Prostate gland (tissue), 2 donors: ENCODE measurements around the gene ACER2. TPM values are rescaled to one million over a fixed set of nuclear protein-coding genes. Genes with fewer than 3 reads are reported as not detected.
A peak's percentile ranks its signal among the peaks of the same experiment; 100 is the strongest.

Source experiments
- DNase-seq: peaks from one replicate; pipeline ENCODE4 v3.0.0-alpha.2; 2019; ENCODE audit warnings: low spot score
- H3K27ac ChIP-seq, 2 donors: fragments of 200-600 bp; sonication (generic); 2 replicates each; pipeline ENCODE4 v1.5.1; 2017 to 2019
- H3K27me3 ChIP-seq: fragments of 200-600 bp; sonication (generic); replicated peaks from 2 replicates; pipeline ENCODE4 v1.5.1; 2019; ENCODE audit not compliant: insufficient read depth
- H3K36me3 ChIP-seq, 2 donors: fragments of 200-600 bp; sonication (generic); 1 replicate in 1 of 2; 2 replicates in 1 of 2; pipeline versions ENCODE4 v1.5.1 to v1.8.1; 2017 to 2019
- H3K4me1 ChIP-seq: fragments of 200-600 bp; sonication (generic); replicated peaks from 2 replicates; pipeline ENCODE4 v1.5.1; 2019
- H3K4me3 ChIP-seq, 2 donors: fragments of 200-600 bp; sonication (generic); 2 replicates each; pipeline ENCODE4 v1.5.1; 2017 to 2019
- H3K9me3 ChIP-seq: fragments of 200-600 bp; sonication (generic); 2 replicates; pipeline ENCODE4 v1.5.1; 2017
- POLR2A ChIP-seq: fragments of 450-650 bp; IDR thresholded peaks from one replicate; pipeline ENCODE4 v1.6.1; 2016; ENCODE audit warnings: antibody characterized with exemption, mild to moderate bottlenecking
- POLR2AphosphoS5 ChIP-seq: sonication (generic); formaldehyde crosslinking; IDR thresholded peaks from one replicate; pipeline ENCODE4 v1.6.1; 2017; ENCODE audit warnings: antibody characterized with exemption
- WGBS: methylation state at CpG from one replicate; pipeline ENCODE4 v1.1.5; 2018; 5-methylcytosine and 5-hydroxymethylcytosine counted together
- intact Hi-C: fragments of 100-400 bp; cut with DNase I; formaldehyde crosslinking; loops from one replicate; pipeline ENCODE4 v1.14.2; 2022
- total RNA-seq, 2 donors: library from RNA; depleted of rRNA; stranded (reverse); fragments of >200 nt; gene quantifications; one replicate each; pipeline ENCODE4 v1.1.0, GENCODE V29; 2016
- TF ChIP-seq, protein P1 (sequence below), 4 experiments: fragments of 200-600 bp in 2 of 4; fragments of 450-650 bp in 2 of 4; sonication (generic) in 2 of 4; IDR thresholded peaks; 1 replicate in 3 of 4; 2 replicates in 1 of 4; pipeline ENCODE4 v1.5.1; 2016 to 2019; ENCODE audit warnings: antibody characterized with exemption in 4 of 4, mild to moderate bottlenecking in 2 of 4, moderate library complexity in 2 of 4

Gene ACER2
- total RNA-seq, 2 donors from 2014 or later = 11.1 to 14.0 TPM

DNA sequence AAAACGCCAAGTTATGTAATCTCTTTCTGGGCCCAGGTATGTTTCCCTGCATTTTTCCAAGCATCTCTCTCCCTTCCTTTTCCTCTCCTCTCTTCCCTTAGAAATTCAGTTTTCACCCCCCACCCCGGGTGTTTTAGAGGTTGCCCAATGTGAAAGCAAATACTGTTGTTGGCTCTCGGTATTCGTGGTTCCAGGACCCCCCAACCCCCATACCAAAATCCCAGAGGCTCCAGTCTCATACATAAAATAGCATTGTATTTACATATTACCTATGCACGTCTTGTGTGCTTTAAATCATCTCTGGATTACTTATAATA lies 48.8 kb downstream of the ACER2 start:
- 21% methylated on average over 5 of the region's 5 CpGs for WGBS
- Histone ChIP-seq H3K4me1 (no peaks in the 10 kb centered on the region), H3K27me3 (no peaks in the 10 kb centered on the region), H3K27ac (no peak overlapping the region), H3K36me3 (no peaks in the 10 kb centered on the region), H3K4me3 (no peak overlapping the region), H3K9me3 (no peaks in the 10 kb centered on the region)
- intact Hi-C loops = loop anchor here (5.0 to 10.0 kb wide), 3 partner anchors 225 to 333 kb away; partner anchors contain the start of genes DENND4C and PLIN2
- TF ChIP-seq, protein P1, sequence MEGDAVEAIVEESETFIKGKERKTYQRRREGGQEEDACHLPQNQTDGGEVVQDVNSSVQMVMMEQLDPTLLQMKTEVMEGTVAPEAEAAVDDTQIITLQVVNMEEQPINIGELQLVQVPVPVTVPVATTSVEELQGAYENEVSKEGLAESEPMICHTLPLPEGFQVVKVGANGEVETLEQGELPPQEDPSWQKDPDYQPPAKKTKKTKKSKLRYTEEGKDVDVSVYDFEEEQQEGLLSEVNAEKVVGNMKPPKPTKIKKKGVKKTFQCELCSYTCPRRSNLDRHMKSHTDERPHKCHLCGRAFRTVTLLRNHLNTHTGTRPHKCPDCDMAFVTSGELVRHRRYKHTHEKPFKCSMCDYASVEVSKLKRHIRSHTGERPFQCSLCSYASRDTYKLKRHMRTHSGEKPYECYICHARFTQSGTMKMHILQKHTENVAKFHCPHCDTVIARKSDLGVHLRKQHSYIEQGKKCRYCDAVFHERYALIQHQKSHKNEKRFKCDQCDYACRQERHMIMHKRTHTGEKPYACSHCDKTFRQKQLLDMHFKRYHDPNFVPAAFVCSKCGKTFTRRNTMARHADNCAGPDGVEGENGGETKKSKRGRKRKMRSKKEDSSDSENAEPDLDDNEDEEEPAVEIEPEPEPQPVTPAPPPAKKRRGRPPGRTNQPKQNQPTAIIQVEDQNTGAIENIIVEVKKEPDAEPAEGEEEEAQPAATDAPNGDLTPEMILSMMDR (IDR thresholded peaks at IDR 0.05) = no peak
- TF ChIP-seq POLR2AphosphoS5 (no peak), POLR2A (no peak)
- DNase-seq = no peak

DNA sequence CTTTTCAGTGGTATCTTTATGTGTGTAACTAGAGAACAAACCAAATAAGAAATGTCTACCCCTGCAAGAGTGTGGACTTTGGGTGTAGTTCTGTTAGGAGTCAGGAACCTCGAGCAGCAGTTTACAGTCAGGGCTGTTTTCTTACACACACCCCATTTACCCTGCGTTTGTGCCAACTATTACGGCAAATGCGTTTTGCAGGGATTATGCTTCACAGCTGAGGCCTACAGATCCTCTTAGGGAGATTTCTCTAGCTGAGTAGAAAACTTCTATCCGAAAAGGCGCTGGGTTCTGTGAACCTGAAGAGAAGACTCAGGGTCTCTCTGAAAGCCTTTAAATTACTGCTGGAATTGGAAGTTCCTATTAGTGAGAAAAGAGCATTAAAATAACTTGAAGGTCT lies 51.4 kb downstream of the ACER2 start:
- Histone ChIP-seq H3K9me3 (no peaks in the 10 kb centered on the region), H3K36me3 (no peaks in the 10 kb centered on the region), H3K27me3 (no peaks in the 10 kb centered on the region), H3K27ac (no peak overlapping the region), H3K4me3 (no peak overlapping the region), H3K4me1 (no peaks in the 10 kb centered on the region)
- intact Hi-C loops = no loop called here
- TF ChIP-seq POLR2AphosphoS5 (no peak), POLR2A (no peak)
- TF ChIP-seq, protein P1 (IDR thresholded peaks at IDR 0.05) = no peak
- WGBS = 71% methylated on average over 6 of the region's 6 CpGs
- DNase-seq = no peak

DNA sequence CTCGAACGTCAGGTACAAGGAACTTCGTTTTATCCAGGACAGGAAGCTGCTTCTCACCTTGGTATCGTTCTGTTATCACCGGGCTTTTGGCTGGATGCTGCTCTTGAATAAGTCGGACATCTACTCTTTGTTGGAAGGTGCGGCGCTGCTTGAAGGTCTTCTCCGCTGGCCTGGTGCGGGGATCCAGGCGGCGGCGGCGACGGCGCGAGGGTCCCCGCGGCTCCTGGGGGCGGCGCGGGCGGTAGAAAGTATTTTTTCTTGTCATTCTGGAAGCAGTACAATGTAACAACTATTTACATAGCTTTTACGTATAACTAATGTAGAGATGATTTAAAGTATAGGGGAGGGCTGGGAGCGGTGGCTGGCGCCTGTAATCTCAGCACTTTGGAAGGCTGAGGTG lies 52.3 kb downstream of the ACER2 start:
- no peak for DNase-seq
- Histone ChIP-seq H3K4me3 (no peak overlapping the region), H3K27me3 (no peaks in the 10 kb centered on the region), H3K27ac (no peak overlapping the region), H3K4me1 (no peaks in the 10 kb centered on the region), H3K36me3 (no peaks in the 10 kb centered on the region), H3K9me3 (no peaks in the 10 kb centered on the region)
- no peak for TF ChIP-seq POLR2AphosphoS5
- no peak for TF ChIP-seq POLR2A
- TF ChIP-seq, protein P1 (IDR thresholded peaks at IDR 0.05) = no peak
- intact Hi-C loops = no loop called here
- WGBS = 96% methylated on average over 26 of the region's 26 CpGs

DNA sequence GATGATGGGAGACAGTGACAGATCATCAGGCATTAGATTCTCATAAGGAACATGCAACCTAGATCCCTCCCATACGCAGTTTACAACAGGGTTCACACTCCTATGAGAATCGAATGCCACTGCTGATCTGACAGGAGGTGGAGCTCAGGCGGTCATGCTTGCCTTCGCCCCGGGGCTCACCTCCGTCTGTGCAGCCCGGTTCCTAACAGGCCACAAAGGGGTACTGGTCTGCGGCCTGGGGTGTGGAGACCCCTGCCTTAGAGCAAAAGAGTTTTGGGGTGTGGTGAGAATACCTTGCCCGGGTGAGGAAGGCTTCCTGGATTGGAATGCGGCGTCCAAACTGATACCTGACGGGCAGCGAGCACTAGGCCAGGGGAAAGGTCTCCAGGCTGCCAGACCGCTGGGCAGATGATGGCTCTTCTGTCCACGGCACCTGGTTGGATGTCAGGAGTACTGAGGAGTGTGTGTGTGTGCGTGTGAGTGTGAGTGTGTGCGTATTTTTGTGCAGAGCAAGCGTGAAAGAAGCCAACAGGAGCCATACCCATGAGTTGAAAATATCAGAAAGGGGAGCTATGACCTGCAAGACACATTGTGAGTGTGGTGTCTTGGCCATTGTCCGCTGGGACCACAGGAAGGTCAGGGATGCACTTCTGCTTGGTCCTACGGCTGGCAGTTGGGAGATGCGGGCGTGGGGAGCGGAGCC lies 55.4 kb downstream of the ACER2 start:
- no peaks in the 10 kb centered on the region for H3K9me3 ChIP-seq
- no peaks in the 10 kb centered on the region for H3K4me1 ChIP-seq
- 76% methylated on average over 21 of the region's 23 CpGs for WGBS
- DNase-seq = no peak
- no peaks in the 10 kb centered on the region for H3K27me3 ChIP-seq
- intact Hi-C loops = no loop called here
- H3K27ac ChIP-seq = no peak overlapping the region
- no peaks in the 10 kb centered on the region for H3K36me3 ChIP-seq
- TF ChIP-seq, protein P1 (IDR thresholded peaks at IDR 0.05) = no peak
- no peak for TF ChIP-seq POLR2AphosphoS5
- TF ChIP-seq POLR2A = no peak
- H3K4me3 ChIP-seq = peak overlapping the region; percentile 48 to 50
